Chondrocyte (in vitro differentiated cells): ENCODE measurements around the gene ZBTB25. TPM values are rescaled to one million over a fixed set of nuclear protein-coding genes. Genes with fewer than 3 reads are reported as not detected.

Experiments
- DNase-seq: peaks from one replicate; pipeline ENCODE4 v3.0.0; 2021; ENCODE audit warnings: mixed read lengths, low spot score
- H3K27ac Mint-ChIP-seq: one replicate; pipeline ENCODE4 v1.8.0; 2021; ENCODE audit warnings: mild to moderate bottlenecking, moderate library complexity, mixed read lengths; ENCODE audit not compliant: unreplicated experiment
- H3K27me3 Mint-ChIP-seq: 2 replicates; pipeline ENCODE4 v1.8.0; 2021; ENCODE audit warnings: low read depth, mixed read lengths
- H3K36me3 Mint-ChIP-seq: 2 replicates; pipeline ENCODE4 v1.8.0; 2021; ENCODE audit warnings: low read depth, mixed read lengths
- H3K4me1 Mint-ChIP-seq: 2 replicates; pipeline ENCODE4 v1.8.0; 2021; ENCODE audit warnings: low read depth, mild to moderate bottlenecking, mixed read lengths
- H3K4me3 Mint-ChIP-seq: one replicate; pipeline ENCODE4 v1.8.0; 2021; ENCODE audit warnings: mild to moderate bottlenecking, moderate library complexity, mixed read lengths; ENCODE audit not compliant: unreplicated experiment
- H3K9me3 Mint-ChIP-seq: 2 replicates; pipeline ENCODE4 v1.8.0; 2021; ENCODE audit warnings: low read depth, mixed read lengths
- long read RNA-seq: library from polyadenylated mRNA; stranded (forward); transcript quantifications from one replicate; pipeline ENCODE4 v2.0.0, GENCODE V29; 2021
- total RNA-seq: library from RNA; stranded (reverse); gene quantifications from 3 replicates; pipeline ENCODE4 v1.2.1, GENCODE V29; 2021
- TF ChIP-seq, protein P1 (sequence below): fragments of 200-600 bp; sonication (generic); IDR thresholded peaks from 2 replicates; pipeline ENCODE4 v1.5.0; 2021; ENCODE audit warnings: antibody characterized with exemption, mild to moderate bottlenecking, moderate library complexity

Gene ZBTB25, protein sequence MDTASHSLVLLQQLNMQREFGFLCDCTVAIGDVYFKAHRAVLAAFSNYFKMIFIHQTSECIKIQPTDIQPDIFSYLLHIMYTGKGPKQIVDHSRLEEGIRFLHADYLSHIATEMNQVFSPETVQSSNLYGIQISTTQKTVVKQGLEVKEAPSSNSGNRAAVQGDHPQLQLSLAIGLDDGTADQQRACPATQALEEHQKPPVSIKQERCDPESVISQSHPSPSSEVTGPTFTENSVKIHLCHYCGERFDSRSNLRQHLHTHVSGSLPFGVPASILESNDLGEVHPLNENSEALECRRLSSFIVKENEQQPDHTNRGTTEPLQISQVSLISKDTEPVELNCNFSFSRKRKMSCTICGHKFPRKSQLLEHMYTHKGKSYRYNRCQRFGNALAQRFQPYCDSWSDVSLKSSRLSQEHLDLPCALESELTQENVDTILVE
- 9.3 to 12.1 TPM (median 9.7 TPM) in 3 replicates for total RNA-seq
- long read RNA-seq, partial matches to known transcripts: 1 of 6 reads
- long read RNA-seq, other reads (novel, unspliced or antisense): 4 of 6 reads

DNA sequence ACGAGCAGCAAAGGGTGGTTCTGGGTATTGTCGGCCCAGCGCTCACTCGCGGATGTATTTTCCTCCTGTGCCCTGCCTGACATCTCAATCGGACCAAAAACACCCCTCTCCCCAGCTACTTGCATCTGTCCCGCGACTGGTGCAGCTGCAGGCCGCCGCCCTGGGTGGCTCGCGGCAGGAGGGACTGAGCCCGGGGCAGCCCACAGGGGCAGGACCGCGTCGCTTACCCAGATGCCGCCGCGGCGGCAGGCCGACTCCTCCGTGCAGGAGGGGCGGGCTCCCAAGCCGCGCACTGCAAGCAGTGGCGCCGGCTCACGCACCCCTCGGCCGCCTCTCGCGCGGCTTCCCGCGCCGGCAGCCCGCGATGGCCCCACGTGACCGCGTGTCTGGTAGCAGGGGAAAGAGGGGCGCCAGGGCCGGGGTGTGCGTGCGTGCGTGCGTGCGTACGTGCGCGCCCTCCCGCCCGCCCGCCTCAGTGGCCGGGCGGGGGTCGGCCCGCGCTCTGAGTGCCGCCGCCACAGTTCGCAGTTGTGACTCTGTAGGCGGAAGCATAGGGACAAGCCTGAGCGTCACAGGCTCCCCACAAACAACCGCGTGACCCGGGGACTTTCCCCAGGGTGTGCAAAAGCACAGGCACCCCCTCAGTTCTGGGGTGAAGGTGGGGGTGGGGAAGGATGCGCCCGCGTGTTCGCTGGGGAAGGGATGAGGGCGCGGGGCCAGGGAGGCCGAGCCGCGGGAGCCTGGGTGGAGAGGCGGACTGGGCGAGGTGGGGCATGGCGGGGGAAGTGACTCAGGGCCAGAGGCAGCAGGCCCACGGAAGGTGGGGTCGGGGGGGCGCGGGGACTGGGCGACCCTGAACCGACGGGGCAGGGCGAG lies at the start of gene ZBTB25:
Gene ZBTB25, minus strand, starts transcription at position 405 of the 876 bp plus-strand sequence. CDS start 13,305 bp downstream, outside the sequence.
- peak; percentile 97 for DNase-seq
- no peaks in the 10 kb centered on the region for H3K27me3 Mint-ChIP-seq
- peaks cover 2% of the 10 kb centered on the region for H3K36me3 Mint-ChIP-seq
- TF ChIP-seq, protein P1, sequence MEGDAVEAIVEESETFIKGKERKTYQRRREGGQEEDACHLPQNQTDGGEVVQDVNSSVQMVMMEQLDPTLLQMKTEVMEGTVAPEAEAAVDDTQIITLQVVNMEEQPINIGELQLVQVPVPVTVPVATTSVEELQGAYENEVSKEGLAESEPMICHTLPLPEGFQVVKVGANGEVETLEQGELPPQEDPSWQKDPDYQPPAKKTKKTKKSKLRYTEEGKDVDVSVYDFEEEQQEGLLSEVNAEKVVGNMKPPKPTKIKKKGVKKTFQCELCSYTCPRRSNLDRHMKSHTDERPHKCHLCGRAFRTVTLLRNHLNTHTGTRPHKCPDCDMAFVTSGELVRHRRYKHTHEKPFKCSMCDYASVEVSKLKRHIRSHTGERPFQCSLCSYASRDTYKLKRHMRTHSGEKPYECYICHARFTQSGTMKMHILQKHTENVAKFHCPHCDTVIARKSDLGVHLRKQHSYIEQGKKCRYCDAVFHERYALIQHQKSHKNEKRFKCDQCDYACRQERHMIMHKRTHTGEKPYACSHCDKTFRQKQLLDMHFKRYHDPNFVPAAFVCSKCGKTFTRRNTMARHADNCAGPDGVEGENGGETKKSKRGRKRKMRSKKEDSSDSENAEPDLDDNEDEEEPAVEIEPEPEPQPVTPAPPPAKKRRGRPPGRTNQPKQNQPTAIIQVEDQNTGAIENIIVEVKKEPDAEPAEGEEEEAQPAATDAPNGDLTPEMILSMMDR: no peak
- H3K27ac Mint-ChIP-seq: peak within 1 kb of the TSS; percentile 100
- H3K9me3 Mint-ChIP-seq: no peaks in the 10 kb centered on the region
- H3K4me3 Mint-ChIP-seq: peak within 1 kb of the TSS; percentile 84
- peaks cover 60% of the 10 kb centered on the region for H3K4me1 Mint-ChIP-seq

DNA sequence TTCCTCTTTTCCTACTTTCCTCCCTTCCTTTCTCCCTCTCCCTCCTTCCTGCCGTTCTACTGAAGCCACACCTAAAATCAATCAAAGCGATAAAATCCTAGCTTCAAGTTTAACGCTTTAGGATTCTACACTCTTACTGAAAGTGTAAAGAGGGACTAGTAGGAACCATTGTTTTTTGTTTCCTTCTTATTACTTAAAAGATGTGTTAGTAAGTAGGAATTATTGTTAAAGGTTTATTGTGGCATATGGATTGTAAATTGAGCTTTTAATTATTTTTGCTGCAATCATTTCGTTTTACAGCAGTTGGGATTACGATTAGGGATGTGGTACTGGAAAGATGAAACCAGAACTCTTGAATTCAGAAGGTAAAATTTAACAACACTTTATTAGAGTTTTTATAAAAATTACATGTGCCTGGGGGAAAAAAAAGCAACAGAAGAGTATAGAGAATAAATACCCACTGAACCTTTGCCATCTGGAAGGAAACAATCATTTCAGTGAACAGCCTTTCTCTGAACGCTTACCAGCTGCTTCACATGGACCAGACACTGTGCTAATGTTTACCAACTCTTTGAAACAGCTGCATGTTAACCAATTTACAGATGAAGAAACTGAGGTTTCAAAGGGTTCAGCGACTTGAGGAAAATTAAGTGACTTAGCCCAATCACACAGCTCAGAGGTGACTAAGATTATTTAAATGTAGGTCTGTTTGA lies 47.1 kb upstream of the ZBTB25 start:
- H3K9me3 Mint-ChIP-seq: no peaks in the 10 kb centered on the region

DNA sequence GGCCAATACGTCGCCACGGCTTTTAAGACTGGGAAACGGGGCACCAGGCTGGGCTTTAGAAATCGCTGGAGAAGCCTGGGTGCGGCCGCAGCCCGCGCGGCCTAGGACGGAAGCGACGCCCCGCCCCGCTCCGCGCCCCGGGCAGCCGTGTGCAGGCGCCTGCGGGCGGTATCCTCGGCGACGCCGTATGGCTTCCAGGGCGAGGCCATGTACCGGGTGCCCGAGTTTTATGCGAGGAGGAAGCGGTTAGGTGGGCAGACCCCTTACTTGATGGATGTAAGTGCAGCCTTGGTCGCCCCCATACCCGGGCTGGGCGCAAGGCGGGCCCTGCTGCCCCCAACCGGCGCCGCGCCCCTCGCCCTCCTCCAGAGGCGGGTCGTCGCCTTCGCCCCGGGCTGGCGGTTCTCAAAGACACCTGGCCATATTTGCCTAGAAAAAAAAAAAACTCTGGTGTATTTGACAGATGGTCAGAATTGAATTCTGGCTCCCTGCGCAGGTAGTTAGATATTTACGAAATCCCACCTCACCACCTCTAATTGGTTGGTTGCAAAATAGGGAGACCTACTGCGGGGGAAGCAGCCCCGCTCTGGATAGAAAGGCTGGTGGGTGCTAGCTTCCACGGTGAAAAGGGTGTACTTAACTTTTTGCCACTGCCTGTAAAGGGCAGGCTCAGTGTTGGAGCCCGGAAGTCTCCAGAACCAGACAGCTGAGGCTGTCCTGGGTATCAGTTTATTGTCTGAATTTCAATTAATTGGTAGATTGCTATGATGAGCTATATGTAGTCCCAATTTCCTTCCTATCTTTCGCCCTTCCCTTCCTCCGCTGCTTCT lies 46.4 kb upstream of the ZBTB25 start, which contains the start of gene PPP1R36:
Gene PPP1R36, plus strand, starts transcription at position 171 of the 830 bp plus-strand sequence. Its CDS starts 37 bp downstream, at position 208.
- Mint-ChIP-seq H3K4me1 (peaks cover 6% of the 10 kb centered on the region), H3K9me3 (no peaks in the 10 kb centered on the region), H3K27ac (peak within 1 kb of the TSS; percentile 39), H3K27me3 (peaks cover 2% of the 10 kb centered on the region), H3K4me3 (peak within 1 kb of the TSS; percentile 51), H3K36me3 (no peaks in the 10 kb centered on the region)
- TF ChIP-seq, protein P1: no peak
- no peak for DNase-seq

More for the DNA sequence above, 47.1 kb upstream of the ZBTB25 start:
- TF ChIP-seq, protein P1: no peak
- Mint-ChIP-seq H3K4me3 (peak overlapping the region; percentile 42), H3K36me3 (no peaks in the 10 kb centered on the region), H3K27ac (no peak overlapping the region), H3K27me3 (peaks cover 2% of the 10 kb centered on the region), H3K4me1 (peaks cover 6% of the 10 kb centered on the region)
- no peak for DNase-seq

DNA sequence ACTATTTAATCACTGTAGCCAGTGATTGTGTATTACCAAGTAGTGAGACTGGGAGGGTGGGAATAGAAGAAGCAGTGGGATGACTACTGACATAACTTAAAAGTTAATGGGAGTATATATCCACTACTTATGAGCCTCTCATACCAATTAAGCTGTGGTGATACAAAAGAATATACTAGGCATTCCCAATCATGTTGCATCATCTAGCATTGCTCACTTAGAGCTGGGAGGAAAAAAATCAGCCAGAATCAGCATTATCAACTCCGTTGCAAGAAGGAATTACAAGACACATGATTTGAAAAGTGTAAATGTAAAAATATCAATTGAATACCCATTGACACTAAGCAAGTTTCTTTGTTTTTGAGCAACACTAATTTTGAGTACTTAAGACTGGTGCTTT lies 45.4 kb upstream of the ZBTB25 start:
- TF ChIP-seq, protein P1: no peak
- H3K9me3 Mint-ChIP-seq: no peaks in the 10 kb centered on the region
- H3K4me3 Mint-ChIP-seq: no peak overlapping the region
- H3K36me3 Mint-ChIP-seq: no peaks in the 10 kb centered on the region
- H3K27ac Mint-ChIP-seq: no peak overlapping the region
- no peak for DNase-seq
- H3K4me1 Mint-ChIP-seq: peaks cover 6% of the 10 kb centered on the region
- peaks cover 2% of the 10 kb centered on the region for H3K27me3 Mint-ChIP-seq
